HG03521 (cell line): ENCODE data around the gene FOXO3.

Source experiments
- ATAC-seq: cut with Tn5 transposase; IDR thresholded peaks from one replicate; pipeline ENCODE4 v1.9.1; 2021; ENCODE audit warnings: mild to moderate bottlenecking, moderate library complexity; ENCODE audit not compliant: unreplicated experiment

Gene FOXO3

DNA sequence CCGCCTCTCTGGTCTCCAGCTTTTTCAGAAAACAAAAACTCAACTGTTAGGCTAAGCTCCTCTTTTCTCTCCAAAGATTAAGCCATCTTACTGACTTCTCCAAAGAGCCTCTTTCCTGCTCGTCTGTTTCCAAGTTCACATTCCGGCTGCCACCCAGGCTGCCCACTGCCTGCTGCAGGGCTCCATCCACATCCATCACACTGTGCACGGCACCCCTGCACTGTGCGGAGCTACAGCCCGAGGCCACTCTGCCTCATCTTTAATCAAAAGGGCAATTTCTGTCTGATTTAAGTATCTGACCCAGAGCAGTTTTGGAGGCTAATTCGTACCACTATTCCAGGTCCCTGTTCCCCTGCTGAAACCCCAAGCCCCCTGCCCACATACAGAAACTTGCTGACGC is 145.9 kb downstream of the FOXO3 start:
- ATAC-seq = no peak

DNA sequence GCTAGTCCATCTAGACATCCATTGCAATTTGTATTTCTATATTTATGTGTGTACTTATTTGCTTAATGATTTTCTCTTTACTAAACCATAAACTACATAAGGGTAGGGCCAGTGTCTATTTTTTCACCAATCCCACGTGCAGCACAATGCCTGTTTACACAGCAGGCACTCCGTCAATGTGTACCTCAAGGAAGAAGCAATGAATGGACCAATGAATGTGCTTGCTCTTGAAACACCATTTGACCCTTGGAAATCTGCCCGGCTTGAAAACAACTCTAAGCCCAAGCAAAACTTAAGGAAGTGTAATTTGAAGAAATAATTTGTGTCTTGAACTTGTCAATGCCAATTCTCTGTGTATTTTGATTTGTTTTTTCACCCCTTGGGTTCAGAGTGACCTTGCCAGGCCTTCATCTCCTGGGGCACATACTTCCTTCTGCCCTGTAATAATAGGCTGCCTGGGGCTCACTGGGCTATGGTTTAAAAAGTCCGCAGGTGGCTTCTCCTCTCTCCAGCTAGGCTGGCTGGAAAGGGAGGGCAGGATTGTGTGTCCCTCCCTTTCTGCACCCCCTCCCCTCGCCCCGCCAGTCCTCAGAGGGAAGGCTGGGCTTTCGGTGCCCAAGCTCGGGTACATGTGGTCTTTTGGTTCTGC is 146.7 kb downstream of the FOXO3 start:
- no peak for ATAC-seq

DNA sequence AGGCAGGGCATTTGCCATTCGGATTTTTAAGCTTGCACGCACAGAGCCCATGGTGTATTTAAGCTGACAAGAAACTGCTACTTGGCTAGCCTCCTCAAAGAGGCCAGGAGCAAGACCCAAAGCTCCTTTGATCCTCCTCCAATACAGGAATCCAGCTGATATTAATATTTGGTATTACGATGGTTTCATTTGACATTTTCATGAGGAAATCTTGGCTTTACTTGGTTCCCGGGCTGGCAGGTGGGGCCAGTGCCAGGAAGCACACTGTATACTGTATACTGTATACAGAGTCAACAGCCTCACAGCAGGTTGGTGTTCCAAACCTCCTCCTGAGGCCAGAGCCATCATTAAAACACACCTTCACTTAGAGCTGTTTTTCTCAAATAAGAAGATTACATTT is 149.3 kb downstream of the FOXO3 start:
- no peak for ATAC-seq

DNA sequence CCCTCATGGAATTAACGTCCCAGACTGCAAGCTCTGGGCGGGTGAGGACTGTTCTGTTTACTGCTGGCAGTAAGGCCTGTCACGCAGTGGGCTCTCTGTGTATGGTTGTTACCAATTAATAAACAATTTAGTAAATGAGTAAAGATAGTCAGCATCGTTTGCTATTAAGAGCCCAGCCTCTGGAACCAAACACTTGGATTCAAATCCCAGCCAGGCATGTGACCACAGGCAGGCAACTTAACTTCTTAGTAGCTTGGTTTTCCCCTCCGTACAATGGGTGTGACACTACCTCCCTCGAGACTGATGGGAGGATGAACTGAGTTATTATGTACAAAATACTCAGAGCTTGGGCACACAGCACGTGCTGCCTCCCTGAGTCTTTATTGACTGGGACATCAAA is 149.8 kb downstream of the FOXO3 start:
- ATAC-seq = no peak

DNA sequence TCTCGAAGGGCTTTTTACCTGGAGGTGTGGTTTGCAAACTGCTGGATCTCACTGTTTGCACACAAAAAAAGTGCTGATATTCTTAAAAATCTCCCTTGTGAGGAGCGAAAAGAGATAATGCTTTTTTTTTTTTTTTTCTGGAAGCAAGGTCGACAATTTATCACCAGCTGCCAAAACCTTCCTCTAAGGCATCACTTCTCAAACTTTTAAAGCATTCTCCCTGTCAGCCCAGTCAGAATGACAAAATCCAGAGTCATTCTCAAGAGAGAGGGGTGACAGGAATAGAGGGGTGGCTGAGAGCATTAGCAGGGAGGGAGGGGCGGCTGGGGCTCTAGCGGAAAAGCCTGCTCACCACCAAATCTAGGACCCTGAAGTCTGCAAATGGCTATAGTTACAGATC is 150.4 kb downstream of the FOXO3 start:
- no peak for ATAC-seq

DNA sequence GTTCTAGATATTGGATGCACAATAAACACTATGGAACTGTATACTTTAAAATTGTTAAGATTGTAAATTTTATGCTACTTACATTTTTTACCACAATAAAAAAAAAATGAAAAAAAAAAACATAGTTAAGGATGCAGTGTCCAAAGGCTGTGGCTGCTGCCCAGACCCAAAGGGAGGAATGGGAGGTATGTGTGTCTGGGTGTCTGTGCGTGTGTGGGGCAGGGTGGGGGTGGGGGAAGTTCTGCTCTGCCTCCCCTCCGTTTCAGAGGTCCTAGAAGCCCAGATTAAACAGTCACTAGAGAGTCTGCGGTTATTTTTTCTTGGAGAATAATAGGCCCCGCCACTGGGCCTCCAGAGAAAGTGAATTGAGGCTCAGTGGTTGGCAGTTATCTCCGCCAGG is 151.1 kb downstream of the FOXO3 start:
- no peak for ATAC-seq

DNA sequence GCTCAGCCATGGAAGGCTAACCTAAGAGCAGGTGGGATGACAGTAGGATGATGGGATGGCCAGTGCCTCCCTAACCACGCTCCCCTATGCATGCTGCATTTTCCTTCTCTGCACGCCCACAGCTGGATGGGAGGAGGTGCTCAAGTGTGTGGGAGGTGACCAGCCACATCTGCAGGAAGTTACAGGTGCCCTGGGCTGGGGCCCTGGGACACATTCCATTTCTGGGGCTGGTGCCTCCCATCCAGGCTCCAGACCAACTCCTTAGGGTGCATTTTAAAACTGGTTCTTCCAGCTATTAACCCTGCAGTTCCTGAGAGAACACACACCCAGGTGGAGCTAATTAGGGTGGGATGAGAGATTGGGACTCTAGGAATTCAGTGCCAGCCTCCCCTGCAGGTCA is 152.2 kb downstream of the FOXO3 start:
- ATAC-seq = no peak

DNA sequence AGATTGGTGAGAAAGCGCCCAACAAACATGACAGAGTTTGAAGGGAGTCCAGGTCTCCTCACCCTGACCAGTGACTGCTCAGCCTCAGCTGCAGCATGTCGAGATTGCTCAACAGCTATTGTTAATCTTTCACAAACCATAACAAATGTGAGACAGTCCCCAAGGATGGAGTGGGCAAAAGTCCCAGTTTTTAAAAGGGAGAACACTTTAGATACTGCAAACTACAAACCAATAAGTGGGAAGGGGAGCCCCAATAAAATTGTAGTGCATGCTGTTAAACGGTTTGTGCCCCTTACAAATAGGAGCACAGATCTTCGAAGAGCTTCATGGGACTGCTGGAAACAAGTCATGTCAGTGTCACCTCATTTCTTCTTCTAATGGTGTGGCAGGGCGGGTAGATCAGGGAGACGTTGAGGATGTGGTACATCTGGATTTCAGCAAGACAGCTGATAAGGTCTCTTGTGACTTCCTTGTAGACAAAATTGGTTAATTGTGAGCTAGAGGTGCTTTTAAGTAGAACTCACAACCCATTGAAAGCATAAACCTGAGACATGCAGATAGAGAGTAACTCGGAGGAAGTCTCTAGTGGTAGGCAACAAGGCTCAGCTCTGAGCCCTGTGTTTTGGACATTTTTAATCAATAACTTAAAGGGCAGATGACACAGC is 153.5 kb downstream of the FOXO3 start:
- ATAC-seq = no peak

DNA sequence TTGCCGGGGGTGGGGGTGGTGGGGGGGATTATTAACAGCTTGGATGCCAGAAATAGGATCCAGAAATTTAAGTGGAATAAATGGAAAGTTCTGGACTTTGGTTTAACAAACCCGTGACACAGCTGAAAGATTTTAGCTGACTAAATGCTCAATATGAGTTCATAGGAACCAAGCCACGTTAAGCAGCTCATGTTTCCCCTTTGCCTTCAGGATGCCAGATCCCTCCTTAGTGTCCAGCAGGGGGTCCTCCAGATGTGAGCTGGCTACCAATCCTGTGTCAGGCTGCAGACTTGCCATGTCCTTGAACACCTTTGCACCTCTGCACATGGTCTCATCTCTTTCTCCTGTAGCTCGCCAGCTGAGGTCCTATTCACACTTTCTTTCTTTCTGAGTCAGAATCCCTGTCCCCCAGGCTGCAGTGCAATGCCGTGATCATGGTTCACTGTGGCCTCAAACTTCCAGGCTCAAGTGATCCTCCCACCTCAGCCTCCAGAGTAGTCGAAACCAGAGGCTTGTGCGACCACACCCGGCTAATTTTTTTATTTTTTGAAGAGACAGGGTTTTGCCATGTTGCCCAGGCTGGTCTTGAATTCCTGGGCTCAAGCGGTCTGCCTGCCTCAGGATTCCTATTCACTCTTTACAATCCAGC is 154.2 kb downstream of the FOXO3 start:
- ATAC-seq = no peak

DNA sequence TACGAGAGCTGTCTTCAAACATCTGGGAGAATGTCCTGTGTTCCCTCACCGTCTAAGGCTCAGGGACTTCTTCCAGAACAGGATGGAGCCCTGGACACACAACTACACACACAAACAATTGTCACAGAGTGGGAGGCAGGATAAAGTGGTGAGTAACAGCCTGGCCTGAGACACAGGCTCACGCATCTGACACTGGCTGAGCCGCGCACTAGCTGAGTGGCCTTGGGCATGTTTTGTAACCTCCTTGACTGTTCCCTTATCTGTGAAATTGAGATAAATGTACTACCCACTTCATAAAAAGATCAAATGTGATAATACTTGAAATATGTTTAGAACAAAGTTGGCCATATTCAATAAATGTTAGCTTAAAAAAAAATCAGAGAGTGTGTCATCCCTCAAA is 155.1 kb downstream of the FOXO3 start:
- no peak for ATAC-seq

DNA sequence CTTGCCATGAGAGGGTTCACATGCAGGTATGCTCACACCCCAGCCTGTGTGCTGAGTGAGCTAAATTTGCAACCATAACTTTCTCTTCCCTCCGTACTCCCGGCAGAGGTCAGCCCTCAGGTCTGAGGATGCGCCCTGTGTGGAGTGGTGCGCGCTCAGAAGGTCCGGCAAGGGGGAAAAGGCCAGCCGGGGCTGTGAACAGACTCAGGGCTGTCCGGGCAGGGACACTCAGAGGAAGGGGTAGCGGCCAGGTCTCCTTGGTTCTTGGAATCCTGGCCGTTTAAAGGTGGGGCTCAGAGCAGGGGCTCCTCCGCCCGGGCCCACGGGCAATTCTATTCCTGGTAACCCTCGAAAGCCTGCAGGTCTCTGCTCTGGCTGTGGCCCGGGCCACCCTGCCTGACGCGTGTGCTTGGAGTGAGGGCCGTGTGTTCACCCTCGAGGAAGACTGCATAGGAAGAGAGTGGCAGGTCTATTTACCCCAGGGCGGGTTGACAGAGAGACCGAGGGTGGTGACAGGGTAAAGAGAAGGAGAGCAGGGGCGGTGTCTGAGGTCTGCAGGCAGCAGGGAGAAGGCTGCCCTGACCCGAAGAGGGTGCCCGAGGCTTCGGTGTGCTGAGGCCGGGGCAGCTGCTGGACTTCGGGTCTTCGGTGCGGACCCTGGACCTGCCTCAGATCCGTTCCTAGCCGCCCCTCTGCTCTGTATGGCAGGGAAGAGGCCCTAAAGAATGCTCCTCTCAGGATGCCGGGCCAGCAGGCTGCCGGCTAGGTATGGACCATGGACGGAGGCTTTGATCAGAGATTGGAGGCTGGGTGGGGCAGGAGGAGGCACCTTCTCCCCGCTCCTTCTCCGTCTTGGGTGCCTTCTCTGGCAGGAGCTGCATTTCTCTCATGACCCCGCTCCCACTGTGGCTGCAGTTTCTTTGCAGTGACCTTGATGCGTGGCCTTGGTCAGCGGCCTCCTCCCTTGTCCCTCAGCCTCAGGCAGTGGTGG is 156.4 kb downstream of the FOXO3 start:
- no peak for ATAC-seq

DNA sequence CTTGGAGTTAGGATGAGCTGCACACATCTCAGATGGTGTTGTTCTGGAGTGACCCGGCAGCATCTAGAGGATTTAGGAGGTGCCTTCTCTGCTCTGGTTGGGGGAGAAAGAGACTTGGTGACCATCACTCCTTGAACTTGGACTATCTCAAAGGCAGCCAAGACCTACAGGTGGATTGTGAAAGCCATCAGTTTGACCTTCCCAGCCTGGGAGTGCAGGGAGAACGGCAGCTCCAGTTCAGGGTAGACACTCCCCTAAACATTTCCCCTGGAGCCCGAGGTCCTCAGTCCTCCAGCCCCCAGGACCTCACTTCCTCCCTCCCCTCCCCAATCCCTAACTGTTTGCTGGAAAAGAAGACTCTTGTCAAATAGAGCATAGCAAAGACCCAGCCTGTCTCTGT is 158.8 kb downstream of the FOXO3 start:
- ATAC-seq = no peak

DNA sequence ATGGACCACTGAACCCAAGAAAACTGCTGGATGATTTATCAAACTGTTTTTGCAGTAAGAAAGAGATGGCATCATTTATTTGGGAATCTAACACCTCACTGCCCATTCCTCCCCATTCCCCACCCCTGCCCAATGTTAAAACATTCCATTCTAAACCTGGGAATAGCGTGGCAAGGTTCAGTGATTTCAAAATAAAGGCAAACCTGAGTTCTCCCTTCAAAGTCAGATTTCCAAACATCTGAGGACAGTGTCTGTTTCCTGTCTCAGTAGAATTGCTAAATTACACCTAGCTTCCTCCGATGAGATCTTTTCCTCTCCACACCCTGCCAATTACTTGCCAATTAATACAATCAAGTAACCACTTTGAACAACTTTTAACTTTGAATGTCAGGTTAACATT is 160.1 kb downstream of the FOXO3 start:
- no peak for ATAC-seq

DNA sequence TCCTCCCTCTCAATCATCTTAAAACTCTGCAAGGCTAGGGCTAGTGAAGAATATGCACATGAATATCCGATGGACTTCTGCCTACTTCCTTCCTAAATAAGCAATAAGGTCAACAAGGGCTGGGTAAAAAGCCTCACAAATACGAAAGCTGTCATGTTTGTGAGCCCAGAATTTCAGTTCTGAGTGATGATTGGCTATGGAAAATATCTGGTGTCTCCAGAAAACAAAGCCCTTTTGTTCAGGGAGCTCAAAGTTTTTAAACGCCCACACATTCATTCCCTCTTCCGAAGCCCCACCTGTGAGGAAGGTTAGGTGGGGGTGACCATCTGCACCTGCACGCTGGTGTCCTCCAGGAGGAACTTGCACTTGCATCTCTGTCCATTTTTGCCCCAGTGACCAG is 160.6 kb downstream of the FOXO3 start:
- ATAC-seq = no peak

DNA sequence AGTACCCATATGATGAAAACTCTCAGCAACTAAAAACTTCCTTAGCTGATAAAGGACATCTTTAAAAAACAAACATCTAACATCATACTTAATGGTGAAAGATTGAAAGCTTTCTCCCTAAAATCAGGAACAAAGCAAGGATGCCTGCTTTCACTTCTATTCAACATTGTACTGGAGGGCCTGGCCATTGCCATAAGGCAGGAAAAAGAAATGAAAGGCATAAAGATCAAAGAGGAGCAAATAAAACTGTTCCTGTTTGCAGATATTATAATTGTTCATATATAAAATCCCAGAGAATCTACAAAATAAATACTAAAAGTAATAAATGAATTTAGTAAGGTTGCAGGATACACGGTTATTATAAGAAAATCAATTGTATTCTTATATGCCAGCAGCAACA is 162.9 kb downstream of the FOXO3 start:
- no peak for ATAC-seq

DNA sequence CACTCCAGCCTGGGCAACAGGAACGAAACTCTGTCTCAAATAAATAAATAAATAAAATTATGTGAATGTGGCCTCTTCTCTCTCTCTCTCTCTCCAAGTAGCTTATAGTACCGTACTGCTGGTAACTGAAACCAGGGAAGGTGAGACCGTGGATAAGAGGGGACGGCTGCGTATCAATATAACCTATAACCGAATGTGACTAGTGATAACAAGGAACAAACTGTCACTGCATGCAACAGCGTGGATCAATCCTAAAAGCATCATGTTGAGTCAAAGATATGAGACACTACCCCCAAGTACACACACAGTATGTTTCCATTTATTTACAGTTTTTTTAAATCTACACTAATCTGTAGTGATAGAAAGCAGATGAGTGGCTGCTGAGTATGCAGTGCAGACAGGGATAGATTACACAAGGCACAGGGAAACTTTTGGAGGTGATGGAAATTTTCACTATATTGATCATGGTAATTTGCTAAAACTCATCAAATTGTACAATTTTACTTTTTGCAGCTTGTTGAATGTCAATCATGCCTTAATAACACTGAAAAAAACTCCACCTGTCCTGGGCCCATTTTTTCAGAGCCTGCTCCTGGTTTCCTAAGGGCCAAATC is 166.1 kb downstream of the FOXO3 start:
- no peak for ATAC-seq

DNA sequence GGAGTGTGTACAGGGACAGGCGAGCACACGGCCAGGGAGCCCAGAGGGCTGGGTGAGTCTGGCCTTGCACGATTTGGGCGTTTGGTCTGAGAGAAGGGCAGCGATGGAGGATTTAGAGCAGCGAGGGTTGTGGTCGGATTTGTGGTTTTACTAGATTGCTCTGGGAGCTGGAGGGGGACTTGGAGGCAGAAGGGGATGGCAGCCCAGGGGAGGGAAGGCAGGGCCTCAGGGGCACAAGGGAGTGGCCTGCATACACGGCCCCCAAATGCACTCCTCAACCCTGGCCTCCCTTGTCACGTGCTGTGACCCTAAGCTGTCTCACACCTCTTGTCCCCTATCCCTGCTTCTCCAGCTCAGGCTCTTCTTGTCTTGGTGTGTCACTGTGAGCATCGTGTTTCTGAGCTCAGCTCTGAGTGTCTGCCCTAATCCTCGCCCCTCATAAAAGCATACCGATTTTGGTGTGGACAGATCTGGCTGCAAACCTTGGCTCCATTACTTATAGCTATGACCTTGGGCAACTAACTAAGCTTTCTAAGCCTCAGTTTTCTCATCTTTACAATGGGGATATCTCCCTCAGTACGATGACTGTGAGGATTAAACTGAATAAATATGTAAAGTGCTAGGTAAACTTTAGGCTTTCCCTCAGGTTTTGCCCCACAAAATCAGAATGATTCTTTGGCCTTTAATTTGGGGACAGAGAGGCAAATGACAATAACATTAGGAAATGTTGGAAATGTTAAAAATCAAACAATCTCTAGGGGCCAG is 167.4 kb downstream of the FOXO3 start:
- no peak for ATAC-seq

DNA sequence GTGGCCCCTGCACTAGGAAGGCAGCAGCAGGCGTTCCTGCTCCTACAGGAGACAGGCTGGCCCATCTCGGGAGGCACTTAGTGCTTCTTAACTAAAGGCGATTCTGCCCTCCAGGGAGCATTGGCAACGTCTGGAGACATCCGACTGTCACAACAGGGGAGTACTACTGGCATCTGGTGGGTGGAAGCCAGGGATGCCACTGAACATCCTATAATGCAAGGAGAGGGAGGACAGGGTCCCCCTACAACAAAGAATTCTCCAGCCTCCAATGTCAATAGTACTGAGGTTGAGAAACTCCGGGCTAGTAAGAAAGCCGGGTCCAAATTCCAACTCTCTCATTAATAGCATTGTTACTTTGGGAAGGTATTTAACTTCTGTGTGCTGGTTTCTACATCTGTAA is 168.1 kb downstream of the FOXO3 start:
- no peak for ATAC-seq

DNA sequence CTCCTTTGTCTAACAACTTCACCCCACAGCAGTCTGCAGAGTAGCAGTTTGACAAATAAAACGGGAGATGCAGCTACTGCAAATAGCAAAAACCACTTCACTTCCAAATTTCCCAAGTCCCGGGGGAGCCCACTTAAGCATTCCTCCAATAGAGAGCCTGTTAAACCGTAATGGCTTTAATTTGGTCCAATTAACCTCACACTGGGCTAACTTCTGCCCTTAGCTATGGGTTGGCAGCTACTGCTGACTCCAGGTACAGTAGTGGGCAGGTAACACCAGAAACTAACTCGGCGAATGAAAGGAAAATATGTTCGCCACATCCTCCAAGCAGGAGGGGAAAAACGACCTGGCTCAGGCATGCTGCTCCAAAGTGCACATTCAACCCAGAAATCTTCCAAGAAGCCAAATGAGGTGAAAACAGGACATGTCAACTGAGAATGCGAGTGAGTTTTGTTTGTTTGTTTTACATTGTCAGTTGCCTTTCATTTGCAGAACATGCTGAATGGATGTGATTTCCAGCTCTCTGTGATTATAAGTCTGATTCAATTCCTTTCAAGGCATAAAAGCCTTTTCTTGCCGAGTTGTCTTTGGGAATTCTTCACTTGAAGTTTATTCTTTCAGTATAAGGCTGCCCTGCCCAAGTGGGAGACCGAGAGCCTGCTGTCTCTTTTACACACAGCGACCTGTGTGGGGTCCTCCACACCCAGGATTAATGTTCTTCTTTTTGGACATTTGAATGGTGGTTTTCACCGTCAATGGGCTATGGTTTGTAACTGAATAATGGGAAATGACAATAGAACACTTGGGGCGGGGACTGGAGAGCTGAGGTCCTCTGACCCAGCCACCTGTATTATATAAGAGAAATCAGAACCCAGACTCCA is 170.2 kb downstream of the FOXO3 start:
- no peak for ATAC-seq
